ENCODE results near the gene TMEM30B. TPM values are rescaled to one million over a fixed set of nuclear protein-coding genes. Genes with fewer than 3 reads are reported as not detected.

Gene TMEM30B
- total and polyA plus RNA-seq, 2 experiments from 2014 or later, result 18.2 to 19.3 TPM

GRCh38 chr14:61271552-61271951 lies 9.6 kb downstream of the TMEM30B start:
- H3K27ac ChIP-seq, result no peak overlapping the region
- H3K4me2 ChIP-seq, result no peak overlapping the region
- H3K36me3 ChIP-seq (replicated peaks; ENCODE audit: insufficient read depth, low read depth), result no peaks in the 10 kb centered on the region
- no peaks in the 10 kb centered on the region for H3K79me2 ChIP-seq
- no peaks in the 10 kb centered on the region for H3K9me3 ChIP-seq (ENCODE audit: low read depth)
- no peaks in the 10 kb centered on the region for H3K4me1 ChIP-seq (ENCODE audit: insufficient read depth)
- no peak overlapping the region for H2AFZ ChIP-seq
- no peaks in the 10 kb centered on the region for H3K9me2 ChIP-seq (replicated peaks; ENCODE audit: insufficient read depth)
- DNase-seq (ENCODE audit: low spot score), result no peak
- no peaks in the 10 kb centered on the region for H3K27me3 ChIP-seq
- H4K20me1 ChIP-seq (ENCODE audit: insufficient read depth, poor library complexity, severe bottlenecking), result no peaks in the 10 kb centered on the region
- no peak for TF ChIP-seq EZH2phosphoT487 (IDR thresholded peaks at IDR 0.05; ENCODE audit: low read depth, severe bottlenecking, unreplicated experiment)
- TF ChIP-seq CTCF (IDR thresholded peaks at IDR 0.05; ENCODE audit: poor library complexity), result no peak
- no peak overlapping the region for H3K4me3 ChIP-seq
- WGBS (ENCODE audit: low lambda C conversion rate, missing lambda C conversion rate), result 98% methylated on average over 2 of the region's 2 CpGs

GRCh38 chr14:61270714-61271113 lies 10.4 kb downstream of the TMEM30B start:
- DNase-seq (ENCODE audit: low spot score), result no peak
- H3K4me2 ChIP-seq, result no peak overlapping the region
- H4K20me1 ChIP-seq (ENCODE audit: insufficient read depth, poor library complexity, severe bottlenecking), result no peaks in the 10 kb centered on the region
- no peaks in the 10 kb centered on the region for H3K79me2 ChIP-seq
- TF ChIP-seq EZH2phosphoT487 (IDR thresholded peaks at IDR 0.05; ENCODE audit: low read depth, severe bottlenecking, unreplicated experiment) (no peak), CTCF (IDR thresholded peaks at IDR 0.05; ENCODE audit: poor library complexity) (no peak), EZH2 (IDR thresholded peaks at IDR 0.05; ENCODE audit: borderline replicate concordance) (no peak)
- no peaks in the 10 kb centered on the region for H3K9me3 ChIP-seq (ENCODE audit: low read depth)
- no peaks in the 10 kb centered on the region for H3K9me2 ChIP-seq (replicated peaks; ENCODE audit: insufficient read depth)
- no peak overlapping the region for H3K27ac ChIP-seq
- no peaks in the 10 kb centered on the region for H3K36me3 ChIP-seq (replicated peaks; ENCODE audit: insufficient read depth, low read depth)
- no peaks in the 10 kb centered on the region for H3K4me1 ChIP-seq (ENCODE audit: insufficient read depth)
- WGBS (ENCODE audit: low lambda C conversion rate, missing lambda C conversion rate), result 70% methylated on average over 4 of the region's 4 CpGs
- H3K27me3 ChIP-seq, result no peaks in the 10 kb centered on the region
- no peak overlapping the region for H3K4me3 ChIP-seq
- H2AFZ ChIP-seq, result no peak overlapping the region

- Histone ChIP-seq H3K36me3 (replicated peaks; ENCODE audit: insufficient read depth, low read depth) (no peaks in the 10 kb centered on the region), H3K27ac (no peak overlapping the region), H3K4me2 (peak overlapping the region; percentile 86), H2AFZ (peak overlapping the region; percentile 51), H3K27me3 (no peaks in the 10 kb centered on the region), H4K20me1 (ENCODE audit: insufficient read depth, poor library complexity, severe bottlenecking) (no peaks in the 10 kb centered on the region), H3K4me1 (ENCODE audit: insufficient read depth) (no peaks in the 10 kb centered on the region), H3K79me2 (no peaks in the 10 kb centered on the region), H3K9me3 (ENCODE audit: low read depth) (no peaks in the 10 kb centered on the region), H3K4me3 (no peak overlapping the region), H3K9me2 (replicated peaks; ENCODE audit: insufficient read depth) (no peaks in the 10 kb centered on the region)
- peak; percentile 85 for DNase-seq (ENCODE audit: low spot score)
- 12% methylated on average over 21 of the region's 21 CpGs for WGBS (ENCODE audit: low lambda C conversion rate, missing lambda C conversion rate)
- TF ChIP-seq EZH2phosphoT487 (IDR thresholded peaks at IDR 0.05; ENCODE audit: low read depth, severe bottlenecking, unreplicated experiment), result no peak
- TF ChIP-seq CTCF (IDR thresholded peaks at IDR 0.05; ENCODE audit: poor library complexity), result peak; percentile 78
These were observed 11.6 kb downstream of the TMEM30B start for GRCh38 chr14:61269321-61270083.

Measured in hepatocyte (in vitro differentiated cells).